Stomach smooth muscle (tissue), 2 donors: ENCODE data around the gene MUC5B.

Experiments
- H3K27ac ChIP-seq: one replicate; pipeline ENCODE4 v1.7.0; 2013; ENCODE audit warnings: mild to moderate bottlenecking, low read length, inconsistent platforms
- H3K27me3 ChIP-seq, 2 donors: one replicate each; pipeline ENCODE4 v1.7.0; 2013; ENCODE audit warnings: low read length in 2 of 2; ENCODE audit not compliant: insufficient read depth in 2 of 2, control insufficient read depth in 1 of 2
- H3K36me3 ChIP-seq, 2 donors: one replicate each; pipeline ENCODE4 v1.7.0; 2013; ENCODE audit warnings: low read length in 2 of 2; ENCODE audit not compliant: control insufficient read depth in 2 of 2, insufficient read depth in 2 of 2
- H3K4me1 ChIP-seq: one replicate; pipeline ENCODE4 v1.7.0; 2013; ENCODE audit warnings: low read length; ENCODE audit not compliant: control insufficient read depth, insufficient read depth
- H3K4me3 ChIP-seq, 2 donors: one replicate each; pipeline ENCODE4 v1.7.0; 2013; ENCODE audit warnings: low read length in 2 of 2
- H3K9ac ChIP-seq, 2 donors: one replicate each; pipeline ENCODE4 v1.7.0; 2013; ENCODE audit warnings: low read length in 2 of 2, mild to moderate bottlenecking in 1 of 2
- H3K9me3 ChIP-seq, 2 donors: one replicate each; pipeline ENCODE4 v1.7.0; 2013; ENCODE audit warnings: low read length in 2 of 2; ENCODE audit not compliant: control insufficient read depth in 2 of 2
- donor health status: healthy.
- donor health status: Pancreatic carcinoma.

Gene MUC5B

DNA sequence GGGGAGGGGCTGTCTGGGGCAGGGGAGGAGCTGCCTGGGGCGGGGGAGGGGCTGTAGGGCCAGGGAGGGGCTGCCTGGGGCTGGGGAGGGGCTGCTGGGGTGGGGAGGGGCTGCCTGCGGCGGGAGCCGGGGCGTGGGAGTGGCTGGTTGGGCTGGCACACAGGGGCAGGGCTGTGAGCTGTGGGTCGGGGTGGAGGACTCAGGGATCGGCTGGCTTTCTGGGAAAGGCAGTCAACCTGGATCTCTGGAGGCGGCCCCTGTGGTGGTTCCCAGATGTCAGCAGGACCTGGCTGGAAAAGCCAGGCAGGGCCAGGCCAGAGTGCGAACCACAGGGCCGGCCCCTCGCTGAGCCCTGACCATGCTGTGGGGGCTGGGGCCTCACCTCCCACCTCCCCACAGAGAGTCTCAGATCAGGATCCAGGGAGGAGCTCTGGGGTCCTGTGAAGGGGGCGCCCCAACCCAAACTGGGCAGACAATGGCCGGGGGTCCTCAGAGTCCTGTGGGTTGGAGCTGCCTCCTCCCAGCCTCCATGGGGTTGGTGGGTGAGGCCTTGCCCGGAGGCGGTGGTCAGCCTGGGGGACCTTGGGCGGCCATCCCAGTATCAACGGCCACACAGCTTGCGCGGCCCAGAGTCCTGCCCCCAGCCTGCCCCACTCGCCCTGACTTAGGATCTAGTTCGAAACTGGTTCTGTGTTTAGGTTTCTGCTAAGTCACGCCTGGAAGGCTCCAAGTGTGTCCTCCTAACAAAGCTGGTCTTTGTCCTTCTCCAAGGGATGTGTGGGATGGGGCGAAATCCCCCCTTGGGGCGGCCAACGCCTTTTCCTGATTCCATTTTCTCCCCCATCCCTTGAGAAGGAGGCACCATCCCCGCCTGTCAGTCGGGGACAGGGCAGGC is 1.9 kb downstream of the MUC5B start:
- Histone ChIP-seq H3K9ac (no peak overlapping the region), H3K27ac (no peak overlapping the region), H3K9me3 (no peaks in the 10 kb centered on the region), H3K36me3 (no peaks in the 10 kb centered on the region), H3K4me1 (no peaks in the 10 kb centered on the region), H3K27me3 (peaks cover 12 to 28% of the 10 kb centered on the region in 2 donors), H3K4me3 (no peak overlapping the region)

- Histone ChIP-seq H3K9me3 (no peaks in the 10 kb centered on the region), H3K36me3 (no peaks in the 10 kb centered on the region), H3K27me3 (peaks cover 11 to 28% of the 10 kb centered on the region in 2 donors)
These were observed 2.7 kb downstream of the MUC5B start for GRCh38 chr11:1225386-1226225.

GRCh38 chr11:1226226-1226985 is 3.5 kb downstream of the MUC5B start:
- Histone ChIP-seq H3K27ac (no peak overlapping the region), H3K27me3 (peaks cover 13 to 23% of the 10 kb centered on the region in 2 donors), H3K4me3 (no peak overlapping the region), H3K9ac (no peak overlapping the region), H3K4me1 (no peaks in the 10 kb centered on the region), H3K9me3 (no peaks in the 10 kb centered on the region), H3K36me3 (no peaks in the 10 kb centered on the region)

More at GRCh38 chr11:1225386-1226225, 2.7 kb downstream of the MUC5B start:
- Histone ChIP-seq H3K27ac (no peak overlapping the region), H3K4me3 (no peak overlapping the region), H3K4me1 (no peaks in the 10 kb centered on the region), H3K9ac (no peak overlapping the region)

- Histone ChIP-seq H3K27me3 (peaks cover 11 to 17% of the 10 kb centered on the region in 2 donors), H3K9me3 (no peaks in the 10 kb centered on the region), H3K27ac (no peak overlapping the region), H3K36me3 (no peaks in the 10 kb centered on the region), H3K9ac (no peak overlapping the region), H3K4me1 (no peaks in the 10 kb centered on the region), H3K4me3 (no peak overlapping the region)
These were observed 4.2 kb downstream of the MUC5B start for GRCh38 chr11:1226986-1227550.

GRCh38 chr11:1227551-1228100 is 4.8 kb downstream of the MUC5B start:
- H3K9me3 ChIP-seq, result no peaks in the 10 kb centered on the region
- no peaks in the 10 kb centered on the region for H3K4me1 ChIP-seq
- no peak overlapping the region for H3K9ac ChIP-seq
- peaks cover 11 to 14% of the 10 kb centered on the region in 2 donors for H3K27me3 ChIP-seq
- H3K4me3 ChIP-seq, result no peak overlapping the region
- no peaks in the 10 kb centered on the region for H3K36me3 ChIP-seq
- H3K27ac ChIP-seq, result no peak overlapping the region

DNA sequence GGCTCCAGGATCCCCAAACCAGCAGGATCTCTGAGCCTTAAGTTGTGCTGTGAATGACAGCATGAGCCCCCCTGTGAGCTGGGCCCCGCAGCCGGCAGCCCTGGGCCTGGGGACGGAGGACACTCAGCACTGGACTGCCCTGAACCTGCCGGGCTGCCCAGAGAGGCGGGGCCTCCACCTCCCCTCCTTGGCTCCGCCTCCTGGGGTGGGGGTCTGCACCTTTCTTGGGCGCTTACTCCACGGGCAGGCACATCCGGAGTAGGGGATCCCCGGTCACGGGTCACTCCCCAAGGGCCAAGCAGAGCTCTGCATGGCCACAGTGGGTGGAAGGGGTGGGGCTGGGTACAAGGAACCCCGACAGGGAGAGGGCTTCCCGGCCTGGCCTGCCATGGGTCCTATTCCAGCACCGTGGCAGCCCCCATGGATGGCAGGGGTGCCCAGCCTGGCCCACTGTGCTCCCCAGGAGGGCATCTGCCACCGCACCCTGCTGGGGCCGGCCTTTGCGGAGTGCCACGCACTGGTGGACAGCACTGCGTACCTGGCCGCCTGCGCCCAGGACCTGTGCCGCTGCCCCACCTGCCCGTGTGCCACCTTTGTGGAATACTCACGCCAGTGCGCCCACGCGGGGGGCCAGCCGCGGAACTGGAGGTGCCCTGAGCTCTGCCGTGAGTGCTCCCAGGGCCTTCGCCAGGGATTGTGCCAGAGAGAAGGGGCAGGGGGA is 5.4 kb downstream of the MUC5B start:
- no peak overlapping the region for H3K4me3 ChIP-seq
- H3K36me3 ChIP-seq, result no peaks in the 10 kb centered on the region
- no peak overlapping the region for H3K27ac ChIP-seq
- no peaks in the 10 kb centered on the region for H3K4me1 ChIP-seq
- no peaks in the 10 kb centered on the region for H3K9me3 ChIP-seq
- peaks cover 9 to 12% of the 10 kb centered on the region in 2 donors for H3K27me3 ChIP-seq
- no peak overlapping the region for H3K9ac ChIP-seq

DNA sequence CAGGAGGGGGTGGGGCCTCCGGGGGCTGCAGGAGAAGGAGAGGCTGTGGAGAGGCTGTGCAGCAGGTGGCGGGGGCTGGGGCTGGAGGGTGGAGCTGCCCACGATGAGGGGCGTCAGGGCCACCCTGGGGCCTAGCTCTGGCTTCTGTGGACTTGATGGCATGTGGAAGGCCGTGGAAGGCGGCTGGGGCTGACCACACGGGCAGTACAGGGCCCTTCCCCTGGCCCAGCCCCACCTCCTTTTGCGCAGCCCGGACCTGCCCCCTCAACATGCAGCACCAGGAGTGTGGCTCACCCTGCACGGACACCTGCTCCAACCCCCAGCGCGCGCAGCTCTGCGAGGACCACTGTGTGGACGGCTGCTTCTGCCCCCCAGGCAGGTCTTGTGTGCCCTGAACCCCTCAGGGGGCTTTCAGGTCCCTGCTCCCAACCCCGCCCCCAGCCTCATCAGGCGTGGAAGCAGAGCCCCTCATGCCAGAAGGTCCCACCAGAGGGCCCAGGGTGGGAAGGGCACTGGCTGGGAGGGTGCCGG is 6.1 kb downstream of the MUC5B start:
- Histone ChIP-seq H3K4me3 (no peak overlapping the region), H3K36me3 (no peaks in the 10 kb centered on the region), H3K9ac (no peak overlapping the region), H3K9me3 (no peaks in the 10 kb centered on the region), H3K27ac (no peak overlapping the region), H3K27me3 (peaks cover 4 to 5% of the 10 kb centered on the region in 2 donors), H3K4me1 (no peaks in the 10 kb centered on the region)

GRCh38 chr11:1229471-1230120 is 6.7 kb downstream of the MUC5B start:
- no peak overlapping the region for H3K9ac ChIP-seq
- no peaks in the 10 kb centered on the region for H3K9me3 ChIP-seq
- H3K4me3 ChIP-seq, result no peak overlapping the region
- peaks cover 3% of the 10 kb centered on the region in 2 donors for H3K27me3 ChIP-seq
- no peaks in the 10 kb centered on the region for H3K36me3 ChIP-seq
- no peak overlapping the region for H3K27ac ChIP-seq
- H3K4me1 ChIP-seq, result no peaks in the 10 kb centered on the region

DNA sequence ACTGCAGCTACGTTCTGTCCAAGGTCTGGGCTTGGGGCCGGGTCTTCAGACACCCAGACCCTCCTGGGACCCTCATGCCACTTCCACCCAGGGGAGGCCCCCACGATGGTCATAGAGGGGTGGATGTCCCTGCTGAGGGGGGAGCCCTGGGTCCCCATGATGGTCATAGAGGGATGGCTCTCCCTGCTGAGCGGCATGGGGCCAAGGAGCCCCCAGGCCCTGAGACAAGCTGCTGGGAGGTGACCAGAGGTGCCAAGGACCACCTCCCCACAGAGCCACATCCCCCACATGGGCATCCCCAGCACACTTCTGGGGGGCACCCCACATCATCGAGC is 7.2 kb downstream of the MUC5B start:
- no peak overlapping the region for H3K4me3 ChIP-seq
- H3K27me3 ChIP-seq, result peaks cover 3% of the 10 kb centered on the region in 2 donors
- H3K36me3 ChIP-seq, result no peaks in the 10 kb centered on the region
- H3K4me1 ChIP-seq, result no peaks in the 10 kb centered on the region
- H3K9ac ChIP-seq, result no peak overlapping the region
- no peak overlapping the region for H3K27ac ChIP-seq
- H3K9me3 ChIP-seq, result no peaks in the 10 kb centered on the region
